Glomerular endothelial cell (primary cell): ENCODE results near the gene SMARCA2. TPM values are rescaled to one million over a fixed set of nuclear protein-coding genes. Genes with fewer than 3 reads are reported as not detected.
"Not testable (repeated sequence)": the region's sequence is repeated elsewhere in the genome, so short reads cannot be mapped to it uniquely, and the experiment has no call there.

Source experiments
- DNase-seq: peaks from one replicate; pipeline ENCODE4 v3.0.0-alpha.2; 2011; ENCODE audit warnings: low read depth, low spot score; ENCODE audit errors: extremely low read depth
- total RNA-seq: library from RNA; depleted of rRNA; stranded (reverse); fragments of >200 nt; gene quantifications from 2 replicates; pipeline ENCODE4 v1.2.3, GENCODE V29; 2015

SMARCA2 gene
- total RNA-seq, 1 donor from 2014 or later = 72.5 TPM

DNA sequence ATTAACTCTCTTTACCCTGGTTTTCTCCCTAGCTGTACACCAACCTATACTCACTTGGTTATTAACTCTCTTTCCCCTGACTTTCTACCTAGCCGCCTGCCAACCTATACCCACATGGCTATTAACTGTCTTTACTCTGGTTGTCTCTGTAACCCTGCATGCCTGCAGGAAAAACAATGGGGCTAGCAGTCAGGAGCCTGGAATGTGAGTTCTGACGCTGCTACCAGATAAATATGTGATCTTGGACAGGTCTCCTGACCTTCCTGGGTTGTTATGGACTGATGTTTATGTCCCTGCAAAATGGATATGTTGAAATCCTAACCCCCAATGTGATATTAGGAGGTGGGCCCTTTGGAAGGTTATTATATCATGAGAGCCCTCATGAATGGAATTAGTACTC lies 119.2 kb downstream of the SMARCA2 start:
- DNase-seq = no peak

DNA sequence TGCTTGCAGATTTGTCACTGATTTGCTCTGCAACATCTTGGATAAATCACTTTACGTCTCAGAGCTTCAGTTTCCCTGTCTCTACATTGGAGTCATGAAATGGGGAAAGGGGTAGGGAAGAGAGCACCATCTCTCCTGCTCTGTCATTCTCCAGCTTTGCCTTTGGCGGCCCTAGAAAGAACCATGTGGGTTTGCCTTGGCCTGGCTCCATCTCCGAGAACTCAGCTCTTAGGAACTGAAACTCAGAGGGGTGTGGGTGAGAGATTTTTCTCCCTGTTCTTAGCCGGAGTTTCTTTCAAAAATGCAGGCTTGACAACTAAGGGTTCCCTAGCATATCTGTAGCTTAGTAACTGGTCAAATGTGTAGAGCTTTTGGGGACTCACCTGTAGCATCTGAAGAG lies 123.5 kb downstream of the SMARCA2 start:
- DNase-seq = no peak

DNA sequence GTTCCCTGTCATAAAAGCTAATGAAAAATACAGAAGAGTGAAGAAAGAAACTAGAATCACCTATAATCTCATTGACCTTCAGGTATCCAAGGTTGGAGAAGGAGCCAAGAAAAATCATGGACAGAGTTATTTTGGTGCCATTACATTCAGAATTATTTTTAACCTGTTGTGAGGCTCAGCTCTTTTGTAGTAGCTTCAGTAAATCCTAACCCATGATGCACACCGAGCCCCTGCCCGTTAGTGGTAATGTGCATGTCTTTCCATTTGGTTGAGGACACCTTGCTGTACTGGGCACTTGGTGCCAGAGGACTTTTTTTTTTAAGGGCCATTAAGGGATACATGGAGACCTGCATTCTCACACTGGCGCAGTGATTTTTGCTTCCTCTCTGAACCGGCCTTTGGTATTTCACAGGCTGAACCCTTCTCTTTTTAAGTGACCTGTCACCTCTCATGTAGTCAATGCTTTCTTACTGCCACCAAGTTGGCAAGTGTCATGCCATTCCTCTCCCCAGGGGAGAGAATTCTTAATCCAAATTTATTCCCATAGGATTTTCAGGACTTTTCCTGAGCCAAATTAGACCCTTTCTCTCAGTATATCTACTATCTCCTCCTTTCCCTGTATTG lies 125.6 kb downstream of the SMARCA2 start:
- no peak for DNase-seq

DNA sequence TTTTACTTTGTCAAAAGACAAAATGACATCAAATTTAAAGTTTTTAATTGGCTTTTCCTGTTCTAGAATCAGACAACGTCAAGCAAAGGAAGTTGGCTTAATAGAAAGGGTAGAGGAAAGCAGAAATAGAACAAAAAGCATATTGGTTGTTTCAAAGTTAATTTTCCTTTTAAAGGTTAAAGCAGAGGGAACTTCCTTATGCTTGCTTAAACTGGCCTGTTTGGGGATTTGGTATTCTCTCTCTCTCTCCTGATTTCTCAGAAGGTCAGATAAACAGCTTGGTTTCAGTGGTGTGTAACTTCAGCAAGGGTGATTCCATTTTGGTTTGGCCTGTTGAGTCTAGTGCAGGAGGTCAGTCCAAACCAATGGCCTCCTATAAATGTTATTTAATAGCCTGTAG lies 127.1 kb downstream of the SMARCA2 start:
- no peak for DNase-seq

DNA sequence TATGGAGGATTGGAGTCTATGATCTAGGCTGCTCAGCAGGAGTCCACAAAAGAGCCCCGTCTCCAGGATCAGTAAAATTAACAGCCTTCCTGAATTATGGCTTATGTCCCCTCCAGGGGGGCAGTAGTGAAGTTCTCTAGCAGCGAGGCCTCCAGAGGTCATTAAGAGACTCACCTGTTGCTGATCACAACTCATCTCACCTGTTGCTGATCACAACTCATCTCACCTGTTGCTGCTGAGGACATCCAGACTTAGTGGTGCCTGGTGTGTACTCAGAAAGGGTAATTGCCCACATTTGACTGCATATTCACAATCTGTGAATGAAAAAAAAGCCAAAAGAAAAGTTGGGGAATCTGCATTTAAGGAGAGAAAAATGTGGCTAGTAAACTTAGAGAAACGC lies 129.5 kb downstream of the SMARCA2 start:
- DNase-seq = no peak

DNA sequence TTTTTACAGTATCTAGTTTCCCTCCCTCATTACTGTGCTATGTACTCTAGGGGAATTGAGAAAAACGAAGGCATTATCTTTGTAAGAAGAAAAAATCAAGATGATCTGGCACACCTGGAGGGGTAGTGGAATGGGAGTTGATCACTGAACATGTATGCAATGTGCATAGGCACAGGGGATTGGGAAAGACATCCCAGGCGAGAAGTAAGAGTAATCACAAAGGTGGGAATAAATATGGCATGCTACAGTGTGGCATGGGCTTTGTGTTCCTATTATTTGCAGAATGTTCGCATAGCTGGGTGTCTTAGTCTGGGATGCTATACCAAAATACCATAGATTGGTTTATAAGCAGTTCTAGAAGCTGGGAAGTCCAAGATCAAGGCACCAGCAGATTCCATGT lies 130.6 kb downstream of the SMARCA2 start:
- DNase-seq = no peak

DNA sequence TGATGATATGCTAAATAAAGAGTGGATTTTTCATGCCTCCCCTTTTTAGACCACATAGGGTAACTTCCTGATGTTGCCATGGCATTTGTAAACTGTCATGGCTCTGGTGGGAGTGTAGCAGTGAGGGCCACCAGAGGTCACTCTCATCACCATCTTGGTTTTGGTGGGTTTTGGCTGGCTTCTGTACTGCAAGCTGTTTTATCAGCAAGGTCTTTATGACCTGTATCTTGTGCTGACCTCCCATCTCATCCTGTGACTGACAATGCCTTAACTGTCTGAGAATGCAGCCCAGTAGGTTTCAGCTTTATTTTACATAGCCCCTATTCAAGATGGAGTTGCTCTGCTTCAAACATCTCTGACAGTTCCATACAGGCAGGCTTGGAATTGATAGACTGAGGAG lies 131.6 kb downstream of the SMARCA2 start:
- DNase-seq = not testable (repeated sequence)

DNA sequence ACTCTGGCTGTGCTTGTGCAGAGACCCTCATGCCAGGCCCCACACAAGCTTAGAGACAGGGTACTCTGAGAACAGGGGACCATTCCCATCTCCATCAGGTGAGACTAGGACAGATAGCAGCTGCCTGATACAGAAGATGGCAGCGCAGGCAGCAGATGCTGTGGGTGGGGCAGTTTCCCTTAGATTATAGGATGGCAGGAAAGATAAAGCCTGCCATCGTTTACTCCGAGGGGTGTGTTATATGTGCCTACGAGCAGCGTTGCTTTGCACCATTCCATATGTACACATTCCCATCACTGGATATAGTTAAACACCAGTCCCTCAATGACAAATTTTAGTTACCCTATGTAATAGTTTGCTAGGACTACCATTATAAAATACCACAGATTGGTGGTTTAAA lies 135.2 kb downstream of the SMARCA2 start:
- DNase-seq = no peak

DNA sequence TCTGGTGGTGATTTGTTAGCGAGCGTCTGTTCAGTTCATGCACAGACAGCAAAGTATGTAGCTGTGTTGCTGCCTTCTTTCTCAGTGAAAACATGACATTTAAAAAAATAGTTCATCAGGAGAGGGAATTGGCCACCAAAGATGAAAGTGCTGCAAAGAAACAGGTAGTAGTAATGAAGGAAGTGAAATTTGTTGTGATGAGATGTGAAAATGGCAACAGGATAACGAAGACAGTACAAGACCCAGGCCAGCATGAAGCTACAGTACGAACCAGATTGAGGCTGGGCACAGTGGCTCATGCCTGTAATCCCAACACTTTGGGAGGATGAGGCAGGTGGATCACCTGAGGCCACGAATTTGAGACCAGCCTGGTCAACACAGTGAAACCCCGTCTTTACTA lies 136.0 kb downstream of the SMARCA2 start:
- DNase-seq = no peak

DNA sequence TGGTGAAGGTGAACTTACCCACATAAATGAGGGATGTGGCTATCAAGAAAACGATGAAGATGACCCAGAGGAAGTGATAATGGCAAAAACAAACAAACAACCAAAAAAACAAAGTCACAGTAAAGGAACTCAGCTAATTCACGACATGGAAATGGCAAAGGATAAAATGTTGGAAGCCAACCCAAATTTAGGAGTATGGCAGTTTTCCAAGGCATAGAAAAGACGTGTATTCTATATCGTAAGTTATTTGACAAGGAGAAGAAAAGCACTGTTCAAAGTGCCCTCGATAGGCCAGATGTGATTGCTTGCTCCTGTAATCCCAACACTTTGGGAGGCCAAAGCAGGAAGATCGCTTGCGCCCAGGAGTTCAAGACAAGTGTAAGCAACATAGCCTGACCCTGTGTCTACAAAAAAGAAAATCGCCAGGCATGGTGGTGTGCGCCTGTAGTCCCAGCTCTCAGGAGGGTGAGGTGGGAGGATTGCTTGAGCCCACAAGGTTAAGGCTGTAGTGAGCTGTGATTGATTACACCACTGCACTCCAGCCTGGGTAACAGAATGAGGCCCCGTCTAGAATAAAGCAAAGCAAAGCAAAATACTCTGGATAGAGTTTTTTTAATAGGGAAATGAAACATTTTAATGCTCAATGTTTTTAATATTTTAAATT lies 138.0 kb downstream of the SMARCA2 start:
- DNase-seq = no peak

DNA sequence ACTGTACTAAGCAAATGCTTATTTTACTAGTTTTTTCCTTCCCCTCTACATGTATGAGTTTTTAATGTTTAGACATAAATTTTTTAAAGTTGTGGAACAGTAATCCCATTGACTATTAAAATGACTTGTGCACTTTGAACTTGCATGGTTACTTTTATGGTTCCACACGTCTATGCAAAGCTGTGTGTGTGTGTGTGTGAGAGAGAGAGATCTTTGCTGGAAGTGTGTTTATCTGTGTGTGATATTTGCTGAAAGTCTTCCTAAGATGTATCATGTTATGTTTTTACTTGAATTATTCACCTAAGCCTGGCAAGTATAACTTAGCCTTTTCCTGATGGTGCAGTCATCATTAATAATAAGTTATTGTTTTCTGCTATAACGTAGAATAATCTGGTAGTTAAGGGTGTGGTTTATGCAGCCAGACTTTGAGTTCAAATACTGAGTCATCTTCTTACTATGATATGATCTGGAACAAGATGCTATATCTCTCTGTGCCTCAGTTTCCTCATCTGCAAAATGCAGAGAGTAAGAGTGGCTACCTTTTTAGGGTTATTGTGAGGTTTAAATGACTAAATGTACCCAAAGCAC lies 138.6 kb downstream of the SMARCA2 start:
- DNase-seq = no peak

DNA sequence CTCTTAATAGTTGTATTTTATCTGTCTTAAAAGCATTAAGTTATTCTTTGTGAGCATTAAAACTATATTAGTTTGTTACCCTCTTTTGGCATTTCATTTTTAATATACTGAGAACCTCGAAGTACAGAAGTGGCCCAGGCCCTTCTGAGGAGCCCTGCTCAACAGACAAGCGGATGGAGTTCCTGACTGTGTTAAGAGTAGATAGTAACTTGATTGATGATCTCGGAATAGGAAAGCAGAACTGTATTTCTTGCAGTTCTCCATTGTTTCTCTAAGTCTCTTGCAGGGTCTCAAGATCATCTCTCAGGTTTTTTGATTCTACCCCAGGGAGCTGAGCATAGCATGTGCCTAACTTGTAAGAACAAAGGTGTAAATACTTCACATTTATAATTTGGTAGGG lies 139.6 kb downstream of the SMARCA2 start:
- DNase-seq = no peak

DNA sequence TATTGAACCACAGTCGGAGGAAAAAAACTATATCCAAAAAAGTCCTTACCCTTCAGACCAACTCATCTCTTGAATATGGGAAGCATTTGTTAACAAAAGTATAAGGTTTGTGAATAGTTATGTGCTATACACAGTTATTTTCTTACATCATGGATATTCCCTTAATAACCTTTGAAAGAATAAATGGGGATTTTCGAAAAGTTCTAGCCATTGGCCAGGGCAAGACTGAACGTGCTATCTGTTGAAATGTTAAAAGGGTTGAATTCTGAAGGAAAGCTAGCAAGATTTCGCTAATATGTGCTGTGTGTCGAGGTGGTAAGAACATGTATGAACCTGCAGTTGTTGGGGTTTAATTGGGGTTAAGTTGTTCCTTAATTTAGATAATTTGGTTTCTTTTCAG lies 140.8 kb downstream of the SMARCA2 start:
- no peak for DNase-seq

DNA sequence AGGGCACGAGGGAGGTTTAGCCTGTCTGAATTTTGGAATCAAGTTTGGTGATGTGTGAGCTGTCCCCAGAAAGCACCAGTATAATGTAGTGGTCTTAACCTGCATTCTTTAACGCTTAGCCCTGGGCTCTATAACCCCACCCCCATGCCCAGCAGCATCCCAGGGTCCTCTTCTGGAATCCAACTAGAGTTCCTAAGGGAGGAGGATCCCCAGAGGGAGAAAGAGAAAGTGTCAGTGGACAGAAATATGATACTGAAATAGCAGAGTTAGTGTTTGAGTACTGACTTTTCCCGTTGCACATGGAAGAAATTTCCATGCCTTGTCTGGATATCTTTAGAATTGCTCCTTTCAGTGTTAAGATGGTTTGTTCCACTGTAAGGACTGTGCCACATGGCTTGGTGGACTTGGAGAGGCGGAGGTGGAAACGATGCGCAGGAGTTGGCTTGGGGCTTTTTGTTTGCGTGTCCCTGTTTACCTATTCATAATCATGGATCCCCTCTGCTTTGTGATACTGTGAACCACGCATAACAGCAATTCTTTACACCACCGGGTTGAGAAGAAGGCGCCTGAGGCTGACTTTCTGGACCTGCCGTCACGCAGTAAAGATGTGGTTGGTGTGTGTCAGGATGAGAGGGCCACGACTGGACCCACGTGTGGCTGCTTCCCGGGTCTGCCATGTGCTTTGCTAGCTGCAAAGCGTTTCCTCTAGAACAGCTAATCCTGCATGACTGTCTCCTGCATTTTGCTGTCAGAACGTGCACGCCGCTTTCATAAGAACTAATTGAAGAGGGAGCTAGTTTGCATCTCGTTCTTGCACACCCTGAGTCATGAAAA lies 142.3 kb downstream of the SMARCA2 start:
- no peak for DNase-seq

DNA sequence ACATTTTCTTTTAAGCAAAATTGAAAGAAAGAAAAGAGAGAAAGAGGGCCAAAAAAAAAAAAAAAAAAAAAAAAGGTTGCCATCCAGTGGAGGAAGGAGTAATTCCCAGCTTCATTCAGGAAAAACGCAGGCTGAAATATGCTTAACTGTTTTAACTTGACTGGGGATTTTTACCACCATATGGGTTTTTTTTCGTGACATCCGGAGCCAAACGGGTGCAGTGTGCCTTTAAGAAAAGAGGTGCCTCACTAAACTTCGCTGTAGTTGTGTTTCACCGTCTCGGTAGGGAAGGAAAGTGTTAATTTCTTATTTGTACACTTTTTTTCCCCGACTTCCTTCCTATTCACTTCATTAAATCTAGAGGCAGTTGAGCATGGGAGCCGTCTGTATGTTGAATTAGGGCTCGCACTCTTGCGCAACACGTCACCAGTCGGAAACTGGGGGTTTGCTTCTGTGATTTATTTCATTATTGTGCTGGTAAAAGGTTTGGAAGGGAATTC lies 143.0 kb downstream of the SMARCA2 start:
- peak; percentile 51 for DNase-seq

DNA sequence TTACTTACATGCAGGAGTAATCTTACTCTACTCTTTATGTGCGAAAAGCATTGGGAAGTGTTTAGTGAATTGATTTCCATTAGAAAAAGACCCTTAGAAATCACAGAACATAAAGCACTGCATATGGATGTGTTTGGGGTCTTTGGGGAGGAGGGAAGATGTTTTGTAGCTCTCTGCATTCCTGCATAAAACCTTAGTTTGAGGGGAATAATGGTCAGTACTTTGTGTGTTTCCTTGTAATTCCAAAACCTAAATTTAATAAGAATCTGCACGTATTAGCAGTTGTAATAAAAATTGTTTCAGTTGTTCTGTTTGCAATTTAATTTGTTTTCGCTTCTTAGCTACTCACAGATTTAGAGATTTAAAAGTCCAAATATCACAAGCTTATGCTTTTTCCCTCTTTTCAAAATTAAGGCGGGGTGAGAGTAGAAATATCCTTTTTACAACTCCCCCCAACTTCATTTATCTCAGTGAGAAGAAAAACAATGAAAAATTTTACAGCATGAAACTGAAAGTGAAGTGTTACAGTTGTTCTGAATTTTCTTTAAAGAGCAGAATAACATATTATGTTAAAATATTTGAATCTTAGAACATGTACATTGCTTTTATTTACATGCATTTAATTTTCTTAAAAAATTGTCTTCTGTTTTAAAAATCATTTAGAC lies 143.8 kb downstream of the SMARCA2 start:
- DNase-seq = no peak

DNA sequence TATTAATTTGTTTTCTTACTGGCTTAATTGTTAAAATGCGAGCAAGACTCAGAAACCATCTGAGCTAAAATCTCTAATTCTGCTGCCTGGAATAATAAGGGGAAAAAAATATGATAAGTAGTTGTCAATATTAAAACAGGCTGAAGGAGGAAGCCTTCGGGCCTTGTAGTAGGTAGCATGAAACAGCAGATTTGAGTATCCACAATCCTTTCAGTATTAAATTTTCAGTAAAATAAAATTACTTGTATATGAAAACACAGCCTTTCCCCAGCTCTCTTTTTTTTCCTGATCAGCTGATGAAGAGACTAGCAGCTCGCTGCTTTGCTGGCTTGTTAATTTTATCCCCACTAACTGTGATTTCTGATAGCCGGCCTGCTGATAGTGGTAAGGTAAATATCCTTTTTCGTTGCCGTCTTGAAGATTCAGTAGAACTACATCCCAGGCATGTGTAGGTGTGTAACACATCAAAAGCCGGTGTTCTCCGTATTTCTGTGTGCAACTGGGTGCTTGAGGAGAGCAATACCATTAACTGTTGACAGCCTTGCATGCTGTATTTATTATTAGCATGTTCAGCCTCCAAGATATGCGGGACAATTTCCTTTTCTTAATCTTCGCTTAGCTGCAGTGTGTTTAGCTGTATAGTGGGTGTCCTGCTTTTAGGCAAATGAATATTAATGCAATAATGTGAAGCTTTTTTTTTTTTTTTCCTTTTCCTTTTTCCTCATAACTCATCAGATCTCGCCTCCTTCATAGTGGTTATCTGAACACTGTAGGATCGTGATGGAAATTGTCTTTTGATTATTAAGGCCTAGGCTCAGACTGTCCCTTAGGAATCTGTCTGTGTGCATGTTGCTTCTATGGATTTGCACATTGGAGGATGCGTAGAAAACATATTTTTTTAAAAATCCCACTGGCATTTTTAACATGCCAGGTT lies 144.6 kb downstream of the SMARCA2 start:
- no peak for DNase-seq

DNA sequence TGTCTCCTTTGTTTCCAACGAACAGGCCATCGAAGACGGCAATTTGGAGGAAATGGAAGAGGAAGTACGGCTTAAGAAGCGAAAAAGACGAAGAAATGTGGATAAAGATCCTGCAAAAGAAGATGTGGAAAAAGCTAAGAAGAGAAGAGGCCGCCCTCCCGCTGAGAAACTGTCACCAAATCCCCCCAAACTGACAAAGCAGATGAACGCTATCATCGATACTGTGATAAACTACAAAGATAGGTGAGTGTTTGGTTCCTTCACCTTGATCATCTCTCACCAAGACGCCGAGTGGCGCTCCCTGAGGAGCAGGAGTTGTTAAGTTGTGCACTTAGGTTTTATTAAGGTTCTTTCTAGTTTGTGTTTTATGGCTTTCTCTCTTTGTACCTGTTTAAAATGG lies 146.5 kb downstream of the SMARCA2 start:
- DNase-seq = no peak

DNA sequence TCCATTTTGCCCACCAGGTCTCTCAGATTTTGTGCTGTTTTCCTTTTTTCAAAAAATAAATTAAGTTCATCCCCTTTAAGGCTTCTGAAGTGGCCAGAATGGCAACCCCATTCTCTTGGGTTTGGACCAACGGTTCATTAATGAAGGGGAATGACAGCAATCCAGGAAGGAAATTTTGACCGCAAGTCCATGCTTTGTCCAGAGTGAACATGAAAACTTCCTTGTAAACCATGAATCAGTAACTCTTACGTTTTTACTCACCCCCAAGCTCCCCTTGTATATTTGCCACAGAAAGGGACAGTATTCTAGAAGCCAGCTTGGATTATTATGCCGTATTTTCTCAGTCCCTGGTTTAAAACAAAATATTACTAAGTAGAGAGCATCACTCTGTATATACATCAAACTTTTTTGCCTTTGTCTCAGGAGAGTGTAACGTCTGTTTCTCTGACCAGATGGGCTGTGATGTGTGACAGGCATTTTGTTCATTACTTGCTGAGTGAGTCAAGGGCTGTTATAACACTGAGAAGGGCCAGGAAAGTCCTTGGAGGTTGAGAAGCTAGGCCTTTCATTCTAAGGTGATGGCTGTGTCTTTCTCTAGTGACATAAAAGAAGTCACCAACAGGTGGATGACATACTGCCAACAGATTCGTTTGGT lies 148.2 kb downstream of the SMARCA2 start:
- DNase-seq = no peak
